ENCODE results near the gene OR5D14. TPM values are rescaled to one million over a fixed set of nuclear protein-coding genes. Genes with fewer than 3 reads are reported as not detected.

OR5D14 gene
- polyA plus RNA-seq, result not detected
- long read RNA-seq, donor 1, result 0 reads
- long read RNA-seq, donor 2, result 0 reads
- long read RNA-seq, donor 3, result 0 reads
- long read RNA-seq, donor 4, result 0 reads
- long read RNA-seq, donor 5, result 0 reads
- long read RNA-seq, donor 6, result 0 reads
- long read RNA-seq, donor 7, result 0 reads
- long read RNA-seq, donor 8, result 0 reads
- long read RNA-seq, donor 9, result 0 reads
- long read RNA-seq, donor 10, result 0 reads

DNA sequence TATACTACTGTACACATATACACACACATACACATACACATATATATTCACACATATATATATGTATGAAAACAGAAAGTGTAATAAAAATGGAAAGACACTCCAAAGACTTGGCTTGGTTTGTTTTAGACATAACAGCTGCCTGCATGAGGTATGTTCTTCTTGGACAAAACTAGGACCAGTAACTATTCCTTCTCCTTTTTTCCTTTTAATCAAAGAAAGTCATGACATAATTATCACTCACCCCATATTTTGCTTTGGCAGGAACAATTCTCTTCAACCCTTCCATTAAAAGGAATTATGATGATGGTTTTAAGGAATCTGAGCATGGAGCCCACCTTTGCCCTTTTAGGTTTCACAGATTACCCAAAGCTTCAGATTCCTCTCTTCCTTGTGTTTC lies at the start of gene OR5D14:
Gene OR5D14, plus strand, starts transcription at position 301 of the 400 bp plus-strand sequence. Its CDS starts 0 bp downstream, at position 301.
- H3K4me3 ChIP-seq (ENCODE audit: low read depth in 1 of 3, low read length in 3 of 3), result no peak within 1 kb of the TSS
- no peak within 1 kb of the TSS for H3K27ac ChIP-seq (ENCODE audit: low read depth in 1 of 3, low read length in 2 of 3)
- DNase-seq, result no peak
- FAIRE-seq, result no peak
- peaks cover 3 to 21% of the 10 kb centered on the region in 2 donors for H3K9me3 ChIP-seq (ENCODE audit: control insufficient read depth in 2 of 2, insufficient read depth in 1 of 2, low read depth in 1 of 2, low read length in 1 of 2)
- no peaks in the 10 kb centered on the region for H3K4me1 ChIP-seq (ENCODE audit: control insufficient read depth in 3 of 3, insufficient read depth in 2 of 3, low read depth in 1 of 3, low read length in 2 of 3)
- no peaks in the 10 kb centered on the region for H3K27me3 ChIP-seq (ENCODE audit: control insufficient read depth in 3 of 3, insufficient read depth in 3 of 3, low read length in 3 of 3)
- H3K36me3 ChIP-seq (ENCODE audit: control insufficient read depth in 3 of 3, insufficient read depth in 2 of 3, low read depth in 1 of 3, low read length in 3 of 3), result no peaks in the 10 kb centered on the region

DNA sequence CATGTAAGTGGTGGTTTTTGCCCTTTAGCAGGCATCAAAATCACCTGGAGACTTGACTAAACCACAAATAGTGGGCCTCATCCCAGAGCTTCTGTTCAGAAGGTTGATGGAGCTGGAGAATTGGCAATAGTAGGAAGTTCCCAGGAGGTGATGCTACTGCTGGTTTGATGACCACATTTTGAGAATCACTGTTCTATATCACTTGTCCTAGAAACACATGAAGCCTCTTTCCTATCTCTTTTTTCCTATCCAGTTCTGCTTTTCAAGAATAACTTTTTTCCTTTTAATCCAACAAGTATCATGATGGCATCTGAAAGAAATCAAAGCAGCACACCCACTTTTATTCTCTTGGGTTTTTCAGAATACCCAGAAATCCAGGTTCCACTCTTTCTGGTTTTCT lies 22.2 kb upstream of the OR5D14 start, which contains the start of gene OR5D13:
Gene OR5D13, plus strand, starts transcription at position 301 of the 400 bp plus-strand sequence. Its CDS starts 0 bp downstream, at position 301.
- H3K4me1 ChIP-seq (ENCODE audit: control insufficient read depth in 3 of 3, insufficient read depth in 2 of 3, low read depth in 1 of 3, low read length in 2 of 3), result no peaks in the 10 kb centered on the region
- no peak for DNase-seq
- FAIRE-seq, result no peak
- no peaks in the 10 kb centered on the region for H3K36me3 ChIP-seq (ENCODE audit: control insufficient read depth in 3 of 3, insufficient read depth in 2 of 3, low read depth in 1 of 3, low read length in 3 of 3)
- peaks cover 0 to 15% of the 10 kb centered on the region in 2 donors for H3K9me3 ChIP-seq (ENCODE audit: control insufficient read depth in 2 of 2, insufficient read depth in 1 of 2, low read depth in 1 of 2, low read length in 1 of 2)
- H3K27ac ChIP-seq (ENCODE audit: low read depth in 1 of 3, low read length in 2 of 3), result no peak within 1 kb of the TSS
- no peaks in the 10 kb centered on the region for H3K27me3 ChIP-seq (ENCODE audit: control insufficient read depth in 3 of 3, insufficient read depth in 3 of 3, low read length in 3 of 3)
- no peak within 1 kb of the TSS for H3K4me3 ChIP-seq (ENCODE audit: low read depth in 1 of 3, low read length in 3 of 3)

DNA sequence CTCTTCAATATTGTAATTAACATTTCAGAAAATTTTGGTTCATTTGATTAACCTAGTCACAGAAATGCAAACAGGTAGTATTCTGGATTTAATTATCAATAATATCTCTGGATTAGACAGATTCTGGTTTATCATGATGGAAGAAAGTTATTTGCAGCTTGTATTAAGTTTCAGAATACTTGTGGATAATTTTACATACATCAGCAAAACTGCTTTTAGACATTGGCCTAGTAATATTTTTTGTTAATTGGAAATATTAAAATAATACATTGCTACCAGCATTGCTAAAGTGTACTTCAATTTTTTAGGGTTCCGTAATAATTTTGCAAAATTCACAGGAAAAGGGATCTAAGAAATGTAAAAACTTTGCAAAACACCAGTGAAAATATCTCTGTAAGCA lies 3.8 kb upstream of the OR5D14 start:
- Histone ChIP-seq H3K27ac (ENCODE audit: low read depth in 1 of 3, low read length in 2 of 3) (no peak overlapping the region), H3K4me1 (ENCODE audit: control insufficient read depth in 3 of 3, insufficient read depth in 2 of 3, low read depth in 1 of 3, low read length in 2 of 3) (no peaks in the 10 kb centered on the region), H3K36me3 (ENCODE audit: control insufficient read depth in 3 of 3, insufficient read depth in 2 of 3, low read depth in 1 of 3, low read length in 3 of 3) (no peaks in the 10 kb centered on the region), H3K4me3 (ENCODE audit: low read depth in 1 of 3, low read length in 3 of 3) (no peak overlapping the region), H3K27me3 (ENCODE audit: control insufficient read depth in 3 of 3, insufficient read depth in 3 of 3, low read length in 3 of 3) (no peaks in the 10 kb centered on the region), H3K9me3 (ENCODE audit: control insufficient read depth in 2 of 2, insufficient read depth in 1 of 2, low read depth in 1 of 2, low read length in 1 of 2) (peaks cover 1 to 21% of the 10 kb centered on the region in 2 donors)
- 75 to 86% (median 86%) methylated on average over 1 of the region's 1 CpG for WGBS, 3 donors
- FAIRE-seq, result no peak
- DNase-seq, result no peak

- no peak for FAIRE-seq
- 42 to 72% (median 66%) methylated on average over 2 of the region's 2 CpGs for WGBS, 3 donors
- H3K36me3 ChIP-seq (ENCODE audit: control insufficient read depth in 3 of 3, insufficient read depth in 2 of 3, low read depth in 1 of 3, low read length in 3 of 3), result no peaks in the 10 kb centered on the region
These were observed 2.0 kb upstream of the OR5D14 start for GRCh38 chr11:55793321-55793720.

GRCh38 chr11:55806248-55806647 lies 10.9 kb downstream of the OR5D14 start:
- WGBS, 3 donors, result 76 to 90% (median 86%) methylated on average over 1 of the region's 1 CpG

More at GRCh38 chr11:55793321-55793720, 2.0 kb upstream of the OR5D14 start:
- no peaks in the 10 kb centered on the region for H3K27me3 ChIP-seq (ENCODE audit: control insufficient read depth in 3 of 3, insufficient read depth in 3 of 3, low read length in 3 of 3)
- H3K9me3 ChIP-seq (ENCODE audit: control insufficient read depth in 2 of 2, insufficient read depth in 1 of 2, low read depth in 1 of 2, low read length in 1 of 2), result peaks cover 1 to 13% of the 10 kb centered on the region in 2 donors
- no peak for DNase-seq
- H3K27ac ChIP-seq (ENCODE audit: low read depth in 1 of 3, low read length in 2 of 3), result no peak overlapping the region
- H3K4me3 ChIP-seq (ENCODE audit: low read depth in 1 of 3, low read length in 3 of 3), result no peak overlapping the region
- H3K4me1 ChIP-seq (ENCODE audit: control insufficient read depth in 3 of 3, insufficient read depth in 2 of 3, low read depth in 1 of 3, low read length in 2 of 3), result no peaks in the 10 kb centered on the region

GRCh38 chr11:55811067-55811466 lies 15.7 kb downstream of the OR5D14 start, which contains the start of gene OR5L1:
OR5L1 (plus strand) TSS chr11:55811367; CDS start chr11:55811467, 100 bp downstream.
- no peak within 1 kb of the TSS for H3K27ac ChIP-seq (ENCODE audit: low read depth in 1 of 3, low read length in 2 of 3)
- H3K4me1 ChIP-seq (ENCODE audit: control insufficient read depth in 3 of 3, insufficient read depth in 2 of 3, low read depth in 1 of 3, low read length in 2 of 3), result no peaks in the 10 kb centered on the region
- WGBS, 3 donors, result 83 to 93% (median 87%) methylated on average over 1 of the region's 1 CpG
- no peak within 1 kb of the TSS for H3K4me3 ChIP-seq (ENCODE audit: low read depth in 1 of 3, low read length in 3 of 3)
- no peaks in the 10 kb centered on the region for H3K27me3 ChIP-seq (ENCODE audit: control insufficient read depth in 3 of 3, insufficient read depth in 3 of 3, low read length in 3 of 3)
- no peak for DNase-seq
- FAIRE-seq, result no peak
- peaks cover 0 to 22% of the 10 kb centered on the region in 2 donors for H3K9me3 ChIP-seq (ENCODE audit: control insufficient read depth in 2 of 2, insufficient read depth in 1 of 2, low read depth in 1 of 2, low read length in 1 of 2)
- no peaks in the 10 kb centered on the region for H3K36me3 ChIP-seq (ENCODE audit: control insufficient read depth in 3 of 3, insufficient read depth in 2 of 3, low read depth in 1 of 3, low read length in 3 of 3)

More at GRCh38 chr11:55806248-55806647, 10.9 kb downstream of the OR5D14 start:
- Histone ChIP-seq H3K36me3 (ENCODE audit: control insufficient read depth in 3 of 3, insufficient read depth in 2 of 3, low read depth in 1 of 3, low read length in 3 of 3) (no peaks in the 10 kb centered on the region), H3K4me3 (ENCODE audit: low read depth in 1 of 3, low read length in 3 of 3) (no peak overlapping the region), H3K27me3 (ENCODE audit: control insufficient read depth in 3 of 3, insufficient read depth in 3 of 3, low read length in 3 of 3) (no peaks in the 10 kb centered on the region), H3K9me3 (ENCODE audit: control insufficient read depth in 2 of 2, insufficient read depth in 1 of 2, low read depth in 1 of 2, low read length in 1 of 2) (peaks cover 0 to 17% of the 10 kb centered on the region in 2 donors), H3K27ac (ENCODE audit: low read depth in 1 of 3, low read length in 2 of 3) (no peak overlapping the region), H3K4me1 (ENCODE audit: control insufficient read depth in 3 of 3, insufficient read depth in 2 of 3, low read depth in 1 of 3, low read length in 2 of 3) (no peaks in the 10 kb centered on the region)
- FAIRE-seq (no peak), DNase-seq (no peak)

- H3K36me3 ChIP-seq (ENCODE audit: control insufficient read depth in 3 of 3, insufficient read depth in 2 of 3, low read depth in 1 of 3, low read length in 3 of 3), result no peaks in the 10 kb centered on the region
- peaks cover 0 to 20% of the 10 kb centered on the region in 2 donors for H3K9me3 ChIP-seq (ENCODE audit: control insufficient read depth in 2 of 2, insufficient read depth in 1 of 2, low read depth in 1 of 2, low read length in 1 of 2)
- FAIRE-seq (no peak), DNase-seq (no peak)
- no peaks in the 10 kb centered on the region for H3K27me3 ChIP-seq (ENCODE audit: control insufficient read depth in 3 of 3, insufficient read depth in 3 of 3, low read length in 3 of 3)
- H3K4me3 ChIP-seq (ENCODE audit: low read depth in 1 of 3, low read length in 3 of 3), result no peak within 1 kb of the TSS
- WGBS, 3 donors, result 82 to 88% (median 82%) methylated on average over 5 of the region's 5 CpGs
- no peak within 1 kb of the TSS for H3K27ac ChIP-seq (ENCODE audit: low read depth in 1 of 3, low read length in 2 of 3)
- H3K4me1 ChIP-seq (ENCODE audit: control insufficient read depth in 3 of 3, insufficient read depth in 2 of 3, low read depth in 1 of 3, low read length in 2 of 3), result no peaks in the 10 kb centered on the region
These were observed 24.0 kb downstream of the OR5D14 start, which contains the start of gene OR5D18 for GRCh38 chr11:55819330-55819729. OR5D18 (plus strand) TSS chr11:55819630; CDS start chr11:55819630, 0 bp downstream.

GRCh38 chr11:55826919-55827318 lies 31.6 kb downstream of the OR5D14 start, which contains the start of gene OR5L2:
OR5L2 (plus strand) TSS chr11:55827219; CDS start chr11:55827219, 0 bp downstream.
- no peak for FAIRE-seq
- DNase-seq, result no peak
- H3K9me3 ChIP-seq (ENCODE audit: control insufficient read depth in 2 of 2, insufficient read depth in 1 of 2, low read depth in 1 of 2, low read length in 1 of 2), result peaks cover 0 to 24% of the 10 kb centered on the region in 2 donors
- no peaks in the 10 kb centered on the region for H3K36me3 ChIP-seq (ENCODE audit: control insufficient read depth in 3 of 3, insufficient read depth in 2 of 3, low read depth in 1 of 3, low read length in 3 of 3)
- no peaks in the 10 kb centered on the region for H3K4me1 ChIP-seq (ENCODE audit: control insufficient read depth in 3 of 3, insufficient read depth in 2 of 3, low read depth in 1 of 3, low read length in 2 of 3)
- no peak within 1 kb of the TSS for H3K27ac ChIP-seq (ENCODE audit: low read depth in 1 of 3, low read length in 2 of 3)
- H3K4me3 ChIP-seq (ENCODE audit: low read depth in 1 of 3, low read length in 3 of 3), result no peak within 1 kb of the TSS
- H3K27me3 ChIP-seq (ENCODE audit: control insufficient read depth in 3 of 3, insufficient read depth in 3 of 3, low read length in 3 of 3), result no peaks in the 10 kb centered on the region

GRCh38 chr11:55838452-55838851 lies 43.1 kb downstream of the OR5D14 start, which contains the start of gene OR5D16:
OR5D16 (plus strand) TSS chr11:55838752; CDS start chr11:55838752, 0 bp downstream.
- Histone ChIP-seq H3K4me3 (ENCODE audit: low read depth in 1 of 3, low read length in 3 of 3) (no peak within 1 kb of the TSS), H3K9me3 (ENCODE audit: control insufficient read depth in 2 of 2, insufficient read depth in 1 of 2, low read depth in 1 of 2, low read length in 1 of 2) (peaks cover 0 to 19% of the 10 kb centered on the region in 2 donors), H3K27me3 (ENCODE audit: control insufficient read depth in 3 of 3, insufficient read depth in 3 of 3, low read length in 3 of 3) (no peaks in the 10 kb centered on the region), H3K4me1 (ENCODE audit: control insufficient read depth in 3 of 3, insufficient read depth in 2 of 3, low read depth in 1 of 3, low read length in 2 of 3) (no peaks in the 10 kb centered on the region), H3K36me3 (ENCODE audit: control insufficient read depth in 3 of 3, insufficient read depth in 2 of 3, low read depth in 1 of 3, low read length in 3 of 3) (no peaks in the 10 kb centered on the region), H3K27ac (ENCODE audit: low read depth in 1 of 3, low read length in 2 of 3) (no peak within 1 kb of the TSS)
- WGBS, 3 donors, result 21 to 31% (median 23%) methylated on average over 3 of the region's 3 CpGs
- DNase-seq (no peak), FAIRE-seq (no peak)
